ENCODE results near the gene ZBTB16.

The ZBTB16 gene

DNA sequence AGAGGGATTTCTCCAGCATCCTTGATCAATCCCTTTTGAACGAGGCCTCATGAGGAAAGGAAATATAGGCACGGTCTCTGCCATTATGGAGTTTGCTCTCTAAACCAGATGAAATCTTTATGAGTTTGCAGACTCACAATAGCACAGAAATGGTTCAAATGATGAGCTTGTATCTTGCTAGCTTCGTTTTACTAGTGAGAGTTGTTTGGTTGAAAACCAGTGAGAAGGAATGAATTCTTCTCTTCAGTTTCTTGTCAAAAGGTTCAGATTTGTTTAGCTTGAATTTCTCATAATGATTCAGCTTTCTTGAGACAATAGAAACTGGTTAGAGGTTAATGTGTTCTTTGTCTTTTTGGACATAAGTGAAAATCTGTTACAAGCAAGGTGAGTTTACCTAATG, 92.7 kb downstream of the ZBTB16 start:
- peak overlapping the region; percentile 98 to 99 for H3K27ac ChIP-seq
- no peak for DNase-seq (ENCODE audit: low spot score)
- TF ChIP-seq, protein P1, sequence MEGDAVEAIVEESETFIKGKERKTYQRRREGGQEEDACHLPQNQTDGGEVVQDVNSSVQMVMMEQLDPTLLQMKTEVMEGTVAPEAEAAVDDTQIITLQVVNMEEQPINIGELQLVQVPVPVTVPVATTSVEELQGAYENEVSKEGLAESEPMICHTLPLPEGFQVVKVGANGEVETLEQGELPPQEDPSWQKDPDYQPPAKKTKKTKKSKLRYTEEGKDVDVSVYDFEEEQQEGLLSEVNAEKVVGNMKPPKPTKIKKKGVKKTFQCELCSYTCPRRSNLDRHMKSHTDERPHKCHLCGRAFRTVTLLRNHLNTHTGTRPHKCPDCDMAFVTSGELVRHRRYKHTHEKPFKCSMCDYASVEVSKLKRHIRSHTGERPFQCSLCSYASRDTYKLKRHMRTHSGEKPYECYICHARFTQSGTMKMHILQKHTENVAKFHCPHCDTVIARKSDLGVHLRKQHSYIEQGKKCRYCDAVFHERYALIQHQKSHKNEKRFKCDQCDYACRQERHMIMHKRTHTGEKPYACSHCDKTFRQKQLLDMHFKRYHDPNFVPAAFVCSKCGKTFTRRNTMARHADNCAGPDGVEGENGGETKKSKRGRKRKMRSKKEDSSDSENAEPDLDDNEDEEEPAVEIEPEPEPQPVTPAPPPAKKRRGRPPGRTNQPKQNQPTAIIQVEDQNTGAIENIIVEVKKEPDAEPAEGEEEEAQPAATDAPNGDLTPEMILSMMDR (IDR thresholded peaks at IDR 0.05): no peak
- peak overlapping the region; percentile 29 for H3K4me3 ChIP-seq

DNA sequence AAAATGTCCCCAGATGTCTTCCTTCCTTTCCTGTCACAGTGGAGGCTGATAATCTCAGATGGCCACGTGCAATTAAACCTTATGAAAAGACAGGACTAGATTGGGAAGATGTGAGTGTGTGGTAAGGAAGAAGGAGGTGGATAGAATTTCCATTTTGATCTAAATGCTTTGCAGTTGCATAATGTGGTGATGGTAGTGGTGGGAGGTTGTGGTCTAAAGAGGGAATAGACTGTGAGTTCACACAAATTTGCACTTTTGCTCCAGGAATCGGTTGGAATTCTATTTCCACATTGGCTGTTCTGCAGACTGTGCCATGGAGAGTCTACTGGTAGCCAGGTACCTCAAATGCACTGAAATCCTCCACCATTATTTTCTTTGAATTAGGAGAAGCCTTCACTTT, 93.3 kb downstream of the ZBTB16 start:
- DNase-seq (ENCODE audit: low spot score): no peak
- peak overlapping the region; percentile 98 to 99 for H3K27ac ChIP-seq
- TF ChIP-seq, protein P1 (IDR thresholded peaks at IDR 0.05): no peak
- peak overlapping the region; percentile 29 for H3K4me3 ChIP-seq

DNA sequence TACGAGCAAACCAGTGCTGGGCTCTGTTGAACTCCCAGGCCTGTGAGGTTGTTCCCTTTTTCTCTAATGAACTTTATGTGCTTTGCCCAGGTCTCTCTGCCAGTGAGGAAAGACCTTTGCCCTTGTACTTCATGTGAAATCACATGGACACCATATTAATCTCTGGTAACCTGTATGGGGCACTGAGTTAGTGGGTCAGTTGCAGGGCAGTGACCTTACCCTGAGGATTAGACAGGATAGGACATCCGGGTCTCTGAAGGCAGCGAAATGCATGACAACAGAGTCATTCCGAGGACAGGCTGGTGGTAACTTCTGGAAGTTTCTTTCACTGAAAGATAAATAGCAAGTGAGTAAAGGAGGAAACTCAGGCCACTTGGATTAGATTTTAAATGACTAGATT, 93.7 kb downstream of the ZBTB16 start:
- TF ChIP-seq, protein P1 (IDR thresholded peaks at IDR 0.05): no peak
- no peak for DNase-seq (ENCODE audit: low spot score)
- Histone ChIP-seq H3K27ac (peak overlapping the region; percentile 98 to 99), H3K4me3 (no peak overlapping the region)

DNA sequence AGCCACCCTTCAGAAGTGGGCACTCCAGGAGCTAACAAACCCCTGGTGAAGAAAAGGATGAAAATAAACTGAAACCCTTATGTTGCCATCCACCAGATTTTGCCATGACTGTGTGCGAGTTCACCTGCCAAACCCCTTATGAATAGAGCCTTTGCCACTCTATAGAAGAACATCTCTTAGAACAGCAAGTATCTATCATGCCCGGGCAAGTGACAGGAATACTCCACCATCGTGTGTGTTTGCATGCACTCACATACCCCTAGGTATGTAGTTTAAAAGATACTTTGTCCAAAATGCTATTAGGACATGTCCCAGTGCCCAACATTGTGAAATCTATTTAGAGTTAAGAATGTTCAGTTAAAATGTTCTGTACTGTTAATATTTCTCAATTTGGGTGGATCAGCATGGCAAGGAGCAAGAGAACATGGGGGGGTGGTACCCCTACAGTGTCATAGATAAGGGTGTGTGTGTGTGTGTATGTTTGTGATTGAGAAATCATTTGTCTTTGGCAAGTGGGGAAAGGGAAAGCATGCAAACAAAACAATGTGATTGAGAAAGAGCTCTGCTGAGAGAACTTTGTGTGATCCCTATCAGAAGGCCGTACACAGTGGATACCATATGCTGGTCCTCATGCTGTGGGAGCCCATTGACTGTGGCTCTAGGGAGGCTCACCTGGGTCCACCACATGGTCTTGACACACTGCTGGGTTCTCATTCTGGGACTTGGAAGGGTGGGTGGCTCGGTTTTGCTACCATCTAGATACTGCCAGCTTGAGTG, 94.9 kb downstream of the ZBTB16 start:
- no peak for DNase-seq (ENCODE audit: low spot score)
- TF ChIP-seq, protein P1 (IDR thresholded peaks at IDR 0.05): no peak
- Histone ChIP-seq H3K4me3 (peak overlapping the region; percentile 32), H3K27ac (peak overlapping the region; percentile 98 to 99)

DNA sequence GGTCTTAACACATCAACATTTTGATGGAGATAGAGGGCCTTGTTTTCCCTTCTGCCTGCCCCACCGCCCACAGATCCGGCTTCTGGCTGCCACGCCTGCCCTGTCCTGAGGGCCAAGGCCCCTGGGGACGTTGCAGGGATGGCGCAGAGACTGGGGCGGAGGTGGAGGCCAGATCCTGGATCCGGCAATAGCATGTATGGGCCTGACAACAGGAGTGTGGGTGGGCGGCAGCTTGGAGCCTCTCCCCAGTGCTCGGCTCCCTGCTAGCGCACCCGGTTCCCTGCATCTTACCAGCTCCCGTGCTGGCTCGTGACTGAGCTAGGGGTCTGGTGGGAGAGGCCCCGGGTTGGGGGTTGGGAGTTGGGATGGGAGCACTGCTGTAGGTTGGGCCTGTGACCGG, 95.6 kb downstream of the ZBTB16 start:
- no peak for DNase-seq (ENCODE audit: low spot score)
- TF ChIP-seq, protein P1 (IDR thresholded peaks at IDR 0.05): no peak
- Histone ChIP-seq H3K27ac (peak overlapping the region; percentile 98 to 99), H3K4me3 (peak overlapping the region; percentile 32)

DNA sequence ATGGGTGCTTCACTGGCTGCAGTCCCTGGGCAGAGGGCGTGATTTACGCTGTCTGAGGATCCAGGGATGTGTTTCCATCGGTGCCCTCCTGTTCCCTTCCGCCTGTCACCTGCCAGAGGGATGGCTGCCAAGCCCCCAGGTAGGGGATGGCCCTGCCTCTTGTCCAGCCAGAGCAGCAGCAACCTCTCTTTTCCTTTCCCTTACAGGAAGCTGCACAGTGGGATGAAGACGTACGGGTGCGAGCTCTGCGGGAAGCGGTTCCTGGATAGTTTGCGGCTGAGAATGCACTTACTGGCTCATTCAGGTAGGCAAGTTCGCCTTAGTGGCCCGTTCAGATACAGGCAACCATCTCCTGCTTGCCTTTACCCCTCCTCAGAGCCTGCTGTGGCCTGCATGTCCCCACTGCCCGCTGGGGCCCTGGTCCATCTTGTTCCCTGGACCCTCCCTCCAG, 96.6 kb downstream of the ZBTB16 start:
- TF ChIP-seq, protein P1 (IDR thresholded peaks at IDR 0.05): no peak
- H3K27ac ChIP-seq: peak overlapping the region; percentile 98 to 99
- no peak for DNase-seq (ENCODE audit: low spot score)
- peak overlapping the region; percentile 32 for H3K4me3 ChIP-seq

DNA sequence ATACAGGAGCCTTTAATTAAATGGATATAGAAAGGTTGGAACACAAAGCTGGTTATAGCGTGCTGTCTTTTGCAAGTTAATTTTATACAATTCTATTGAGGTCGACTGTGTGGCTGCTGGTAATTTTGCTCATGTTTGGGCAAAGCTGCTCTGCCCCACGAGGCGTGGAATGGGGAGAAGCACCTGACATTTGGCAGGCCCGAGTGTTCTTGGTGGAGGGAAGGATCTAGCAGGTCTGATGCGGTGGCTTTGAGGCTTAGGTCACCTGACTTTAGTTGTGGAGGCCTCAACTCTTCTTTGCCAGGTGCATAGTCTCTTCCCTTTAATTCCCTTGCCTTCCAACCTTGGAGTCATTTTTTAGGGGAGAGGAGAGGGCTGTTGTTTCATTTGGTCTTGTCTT, 97.3 kb downstream of the ZBTB16 start:
- Histone ChIP-seq H3K4me3 (no peak overlapping the region), H3K27ac (peak overlapping the region; percentile 98 to 99)
- no peak for DNase-seq (ENCODE audit: low spot score)
- TF ChIP-seq, protein P1 (IDR thresholded peaks at IDR 0.05): no peak
